ENCODE measurements around the gene RPL36.

DNA sequence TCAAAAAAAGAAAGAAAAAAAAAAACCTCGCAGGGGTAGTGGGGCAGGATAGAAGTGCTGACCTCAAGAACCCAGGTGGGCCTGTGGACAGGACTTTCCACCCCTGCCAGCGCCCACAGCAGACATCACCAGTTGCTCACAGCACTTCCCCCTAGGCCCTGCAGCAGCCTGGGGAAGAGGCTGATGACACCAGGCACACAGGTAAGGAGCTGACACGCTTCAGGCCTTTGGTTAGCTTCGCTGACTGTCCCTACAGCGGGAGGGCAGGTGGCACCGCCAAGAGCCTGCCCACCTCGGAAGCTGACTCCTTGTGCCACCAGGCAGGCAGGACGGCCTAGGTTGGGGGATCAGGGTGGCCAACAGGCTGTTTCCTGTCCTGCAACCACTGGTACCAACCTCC is 20.9 kb downstream of the RPL36 start:
- TF ChIP-seq POLR2A (IDR thresholded peaks at IDR 0.05) = no peak
- TF ChIP-seq, protein P1, sequence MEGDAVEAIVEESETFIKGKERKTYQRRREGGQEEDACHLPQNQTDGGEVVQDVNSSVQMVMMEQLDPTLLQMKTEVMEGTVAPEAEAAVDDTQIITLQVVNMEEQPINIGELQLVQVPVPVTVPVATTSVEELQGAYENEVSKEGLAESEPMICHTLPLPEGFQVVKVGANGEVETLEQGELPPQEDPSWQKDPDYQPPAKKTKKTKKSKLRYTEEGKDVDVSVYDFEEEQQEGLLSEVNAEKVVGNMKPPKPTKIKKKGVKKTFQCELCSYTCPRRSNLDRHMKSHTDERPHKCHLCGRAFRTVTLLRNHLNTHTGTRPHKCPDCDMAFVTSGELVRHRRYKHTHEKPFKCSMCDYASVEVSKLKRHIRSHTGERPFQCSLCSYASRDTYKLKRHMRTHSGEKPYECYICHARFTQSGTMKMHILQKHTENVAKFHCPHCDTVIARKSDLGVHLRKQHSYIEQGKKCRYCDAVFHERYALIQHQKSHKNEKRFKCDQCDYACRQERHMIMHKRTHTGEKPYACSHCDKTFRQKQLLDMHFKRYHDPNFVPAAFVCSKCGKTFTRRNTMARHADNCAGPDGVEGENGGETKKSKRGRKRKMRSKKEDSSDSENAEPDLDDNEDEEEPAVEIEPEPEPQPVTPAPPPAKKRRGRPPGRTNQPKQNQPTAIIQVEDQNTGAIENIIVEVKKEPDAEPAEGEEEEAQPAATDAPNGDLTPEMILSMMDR (IDR thresholded peaks at IDR 0.05) = no peak

Data from right lobe of liver (tissue), 4 donors.